ENCODE data around the gene IER3. TPM values are rescaled to one million over a fixed set of nuclear protein-coding genes. Genes with fewer than 3 reads are reported as not detected.

The IER3 gene
- total and polyA plus RNA-seq, 2 of the 13 experiments (the other 11 are each of a cell fraction or from before 2014, with no cell fraction given): 51.1 to 131 TPM

DNA sequence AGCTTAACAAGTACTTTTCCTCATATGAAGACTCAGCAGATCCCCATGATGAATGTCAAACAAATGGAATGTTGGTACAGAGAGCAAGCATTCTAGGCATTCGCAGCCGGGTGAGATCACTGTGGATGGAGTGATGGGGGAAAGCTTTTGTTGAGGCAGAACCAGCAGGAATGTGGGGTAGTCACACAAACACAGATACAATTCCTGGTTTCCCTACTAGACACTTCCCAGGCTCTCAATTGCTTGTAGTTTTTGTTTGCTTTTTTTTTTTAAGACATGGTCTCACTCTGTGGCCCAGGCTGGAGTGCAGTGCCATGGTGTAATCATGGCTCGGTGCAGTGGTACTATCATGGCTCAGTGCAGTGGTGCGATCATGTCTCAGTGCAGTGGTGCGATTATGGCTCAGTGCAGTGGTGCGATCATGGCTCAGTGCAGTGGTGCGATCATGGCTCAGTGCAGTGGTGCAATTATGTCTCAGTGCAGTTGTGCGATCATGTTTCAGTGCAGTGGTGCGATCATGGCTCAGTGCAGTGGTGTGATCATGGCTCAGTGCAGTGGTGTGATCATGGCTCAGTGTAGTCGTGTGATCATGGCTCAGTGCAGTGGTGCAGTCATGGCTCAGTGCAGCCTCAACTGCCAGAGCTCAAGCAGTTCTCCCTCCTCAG, 15.4 kb upstream of the IER3 start (continued):
- no peak for TF ChIP-seq POLR2AphosphoS5 (IDR thresholded peaks at IDR 0.05; ENCODE audit: low read depth, low read length)
- no peak for TF ChIP-seq NFE2L1 (CRISPR knock-in tag; IDR thresholded peaks at IDR 0.05; ENCODE audit: borderline replicate concordance)
- no peak for TF ChIP-seq TCF7 (IDR thresholded peaks at IDR 0.05; ENCODE audit: low read depth)
- no peak for TF ChIP-seq MZF1 (CRISPR knock-in tag; IDR thresholded peaks at IDR 0.05; ENCODE audit: borderline replicate concordance)
- no peak for TF ChIP-seq ZNF343 (CRISPR knock-in tag; IDR thresholded peaks at IDR 0.05)
- TF ChIP-seq, protein P1, sequence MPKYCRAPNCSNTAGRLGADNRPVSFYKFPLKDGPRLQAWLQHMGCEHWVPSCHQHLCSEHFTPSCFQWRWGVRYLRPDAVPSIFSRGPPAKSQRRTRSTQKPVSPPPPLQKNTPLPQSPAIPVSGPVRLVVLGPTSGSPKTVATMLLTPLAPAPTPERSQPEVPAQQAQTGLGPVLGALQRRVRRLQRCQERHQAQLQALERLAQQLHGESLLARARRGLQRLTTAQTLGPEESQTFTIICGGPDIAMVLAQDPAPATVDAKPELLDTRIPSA (CRISPR knock-in tag; IDR thresholded peaks at IDR 0.05; ENCODE audit: borderline replicate concordance): no peak
- TF ChIP-seq NFYC (CRISPR knock-in tag; IDR thresholded peaks at IDR 0.05): no peak
- TF ChIP-seq MIXL1 (CRISPR knock-in tag; IDR thresholded peaks at IDR 0.05): no peak
- TF ChIP-seq ZNF446 (CRISPR knock-in tag; IDR thresholded peaks at IDR 0.05): no peak
- TF ChIP-seq ZNF160 (CRISPR knock-in tag; IDR thresholded peaks at IDR 0.05): no peak
- no peak for TF ChIP-seq TOPORS (CRISPR knock-in tag; IDR thresholded peaks at IDR 0.05)
- TF ChIP-seq MAZ (IDR thresholded peaks at IDR 0.05; ENCODE audit: borderline replicate concordance, low read depth, low read length): 0 out of 2 replicates have a peak, but pooled peaks have one; percentile 36
- peak; percentile 35; the same call in 1 of the 2 replicates for TF ChIP-seq MAZ (CRISPR knock-in tag; IDR thresholded peaks at IDR 0.05; ENCODE audit: low read depth)
- TF ChIP-seq PPARG (CRISPR knock-in tag; conservative IDR thresholded peaks at IDR 0.05): peak; percentile 65
- TF ChIP-seq, protein P2, sequence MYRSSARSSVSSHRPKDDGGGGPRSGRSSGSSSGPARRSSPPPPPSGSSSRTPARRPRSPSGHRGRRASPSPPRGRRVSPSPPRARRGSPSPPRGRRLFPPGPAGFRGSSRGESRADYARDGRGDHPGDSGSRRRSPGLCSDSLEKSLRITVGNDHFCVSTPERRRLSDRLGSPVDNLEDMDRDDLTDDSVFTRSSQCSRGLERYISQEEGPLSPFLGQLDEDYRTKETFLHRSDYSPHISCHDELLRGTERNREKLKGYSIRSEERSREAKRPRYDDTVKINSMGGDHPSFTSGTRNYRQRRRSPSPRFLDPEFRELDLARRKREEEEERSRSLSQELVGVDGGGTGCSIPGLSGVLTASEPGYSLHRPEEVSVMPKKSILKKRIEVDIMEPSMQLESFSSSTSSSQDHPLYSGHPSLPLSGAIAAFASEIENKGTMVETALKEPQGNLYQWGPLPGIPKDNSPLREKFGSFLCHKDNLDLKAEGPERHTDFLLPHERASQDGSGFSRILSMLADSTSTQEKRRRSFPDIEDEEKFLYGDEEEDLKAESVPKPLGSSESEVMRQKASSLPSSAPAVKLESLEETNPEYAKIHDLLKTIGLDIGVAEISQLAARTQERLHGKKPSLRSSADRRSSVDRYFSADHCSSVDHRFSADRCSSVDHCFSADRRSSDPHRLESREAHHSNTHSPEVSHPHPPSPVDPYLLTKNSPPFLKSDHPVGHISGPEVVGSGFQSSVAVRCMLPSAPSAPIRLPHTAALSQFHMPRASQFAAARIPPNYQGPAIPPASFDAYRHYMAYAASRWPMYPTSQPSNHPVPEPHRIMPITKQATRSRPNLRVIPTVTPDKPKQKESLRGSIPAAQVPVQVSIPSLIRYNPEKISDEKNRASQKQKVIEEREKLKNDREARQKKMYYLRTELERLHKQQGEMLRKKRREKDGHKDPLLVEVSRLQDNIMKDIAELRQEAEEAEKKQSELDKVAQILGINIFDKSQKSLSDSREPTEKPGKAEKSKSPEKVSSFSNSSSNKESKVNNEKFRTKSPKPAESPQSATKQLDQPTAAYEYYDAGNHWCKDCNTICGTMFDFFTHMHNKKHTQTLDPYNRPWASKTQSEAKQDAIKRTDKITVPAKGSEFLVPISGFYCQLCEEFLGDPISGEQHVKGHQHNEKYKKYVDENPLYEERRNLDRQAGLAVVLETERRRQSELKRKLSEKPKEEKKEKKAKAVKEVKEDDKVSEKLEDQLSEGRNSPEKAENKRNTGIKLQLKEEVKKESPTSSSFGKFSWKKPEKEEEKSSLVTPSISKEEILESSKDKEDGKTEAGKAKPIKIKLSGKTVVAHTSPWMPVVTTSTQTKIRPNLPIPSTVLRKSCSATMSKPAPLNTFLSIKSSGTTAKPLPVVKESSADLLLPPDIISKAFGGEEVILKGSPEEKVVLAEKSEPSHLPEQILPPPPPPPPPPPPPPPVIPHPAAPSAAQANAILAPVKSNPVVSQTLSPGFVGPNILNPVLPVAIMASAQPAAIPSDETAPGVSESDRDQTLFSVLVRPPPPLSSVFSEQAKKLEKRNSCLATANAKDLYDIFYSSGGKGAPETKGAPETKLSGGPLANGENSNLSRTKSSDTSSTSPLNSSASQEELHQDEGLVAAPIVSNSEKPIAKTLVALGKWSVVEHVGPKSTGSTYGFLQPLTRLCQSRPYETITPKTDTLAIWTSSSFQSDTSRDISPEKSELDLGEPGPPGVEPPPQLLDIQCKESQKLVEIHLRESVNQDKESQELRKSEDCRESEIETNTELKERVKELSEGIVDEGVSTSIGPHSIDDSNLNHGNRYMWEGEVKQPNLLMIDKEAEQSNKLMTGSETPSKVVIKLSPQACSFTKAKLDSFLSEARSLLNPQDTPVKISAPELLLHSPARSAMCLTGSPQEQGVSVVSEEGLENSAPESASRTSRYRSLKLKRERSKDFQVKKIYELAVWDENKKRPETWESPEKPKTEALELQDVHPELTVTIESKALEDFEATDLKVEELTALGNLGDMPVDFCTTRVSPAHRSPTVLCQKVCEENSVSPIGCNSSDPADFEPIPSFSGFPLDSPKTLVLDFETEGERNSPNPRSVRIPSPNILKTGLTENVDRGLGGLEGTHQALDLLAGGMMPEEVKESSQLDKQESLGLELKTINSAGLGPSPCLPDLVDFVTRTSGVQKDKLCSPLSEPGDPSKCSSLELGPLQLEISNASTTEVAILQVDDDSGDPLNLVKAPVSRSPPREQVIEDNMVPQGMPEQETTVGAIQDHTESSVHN (CRISPR knock-in tag; IDR thresholded peaks at IDR 0.05): peak; percentile 48; the same call in 1 of the 2 replicates
- TF ChIP-seq ZNF557 (CRISPR knock-in tag; IDR thresholded peaks at IDR 0.05): no peak
- TF ChIP-seq ZMYM3 (CRISPR knock-in tag; IDR thresholded peaks at IDR 0.05): no peak
- TF ChIP-seq ZFP36L2 (CRISPR knock-in tag; IDR thresholded peaks at IDR 0.05): no peak
- no peak for TF ChIP-seq ATF1 (CRISPR knock-in tag; IDR thresholded peaks at IDR 0.05)
- TF ChIP-seq ZNF484 (CRISPR knock-in tag; IDR thresholded peaks at IDR 0.05; ENCODE audit: borderline replicate concordance, low read depth): no peak
- no peak for TF ChIP-seq ZNF547 (CRISPR knock-in tag; IDR thresholded peaks at IDR 0.05)
- no peak for TF ChIP-seq CBX5 (CRISPR knock-in tag; IDR thresholded peaks at IDR 0.05; ENCODE audit: borderline replicate concordance)
- TF ChIP-seq ZNF232 (CRISPR knock-in tag; IDR thresholded peaks at IDR 0.05; ENCODE audit: borderline replicate concordance): no peak
- TF ChIP-seq HOXD1 (CRISPR knock-in tag; IDR thresholded peaks at IDR 0.05): no peak
